HEK293 (cell line): Measurements from ENCODE around the gene THRAP3.

Experiments used
- ATF2 ChIP-seq: fragments of 450-650 bp; formaldehyde crosslinking; IDR thresholded peaks from 2 replicates; pipeline ENCODE4 v1.5.1; 2016; ENCODE audit warnings: missing biosample characterization, missing genetic modification characterization, low read depth
- HOXC10 ChIP-seq: sonication (generic); formaldehyde crosslinking; IDR thresholded peaks from 2 replicates; pipeline ENCODE4 v1.8.1; 2023; ENCODE audit warnings: mild to moderate bottlenecking, missing genetic modification reagents
- ZNF335 ChIP-seq: fragments of 450-650 bp; formaldehyde crosslinking; conservative IDR thresholded peaks from 2 replicates; pipeline ENCODE4 v1.5.1; 2016; ENCODE audit warnings: missing biosample characterization, missing genetic modification characterization
- ZNF350 ChIP-seq: fragments of 450-650 bp; formaldehyde crosslinking; IDR thresholded peaks from 2 replicates; pipeline ENCODE4 v1.5.0; 2017; ENCODE audit warnings: missing biosample characterization, mild to moderate bottlenecking, missing genetic modification characterization
- TF ChIP-seq, protein P1 (sequence below): fragments of 450-650 bp; formaldehyde crosslinking; IDR thresholded peaks from 2 replicates; pipeline ENCODE4 v1.5.1; 2016; ENCODE audit warnings: missing biosample characterization, missing genetic modification characterization

- TF ChIP-seq ZNF350 (tag by site-specific recombination) (no peak), HOXC10 (CRISPR knock-in tag) (no peak), ATF2 (tag by site-specific recombination) (no peak), ZNF335 (no peak)
- TF ChIP-seq, protein P1, sequence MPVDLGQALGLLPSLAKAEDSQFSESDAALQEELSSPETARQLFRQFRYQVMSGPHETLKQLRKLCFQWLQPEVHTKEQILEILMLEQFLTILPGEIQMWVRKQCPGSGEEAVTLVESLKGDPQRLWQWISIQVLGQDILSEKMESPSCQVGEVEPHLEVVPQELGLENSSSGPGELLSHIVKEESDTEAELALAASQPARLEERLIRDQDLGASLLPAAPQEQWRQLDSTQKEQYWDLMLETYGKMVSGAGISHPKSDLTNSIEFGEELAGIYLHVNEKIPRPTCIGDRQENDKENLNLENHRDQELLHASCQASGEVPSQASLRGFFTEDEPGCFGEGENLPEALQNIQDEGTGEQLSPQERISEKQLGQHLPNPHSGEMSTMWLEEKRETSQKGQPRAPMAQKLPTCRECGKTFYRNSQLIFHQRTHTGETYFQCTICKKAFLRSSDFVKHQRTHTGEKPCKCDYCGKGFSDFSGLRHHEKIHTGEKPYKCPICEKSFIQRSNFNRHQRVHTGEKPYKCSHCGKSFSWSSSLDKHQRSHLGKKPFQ (tag by site-specific recombination): no peak
Observed at GRCh38 chr1:36287595-36287994, 63.4 kb downstream of the THRAP3 start.
